ENCODE results near the gene TCF12.

The TCF12 gene

GRCh38 chr15:57280464-57280863, 362.0 kb downstream of the TCF12 start:
- no peak for DNase-seq

- DNase-seq = no peak
These were observed 362.9 kb downstream of the TCF12 start for GRCh38 chr15:57281321-57281720.

- no peak for DNase-seq
These were observed 364.2 kb downstream of the TCF12 start for GRCh38 chr15:57282686-57283085.

- no peak for DNase-seq
These were observed 365.5 kb downstream of the TCF12 start for GRCh38 chr15:57283774-57284503.

- no peak for DNase-seq
These were observed 366.1 kb downstream of the TCF12 start for GRCh38 chr15:57284535-57284934.

GRCh38 chr15:57285386-57285785, 366.9 kb downstream of the TCF12 start:
- no peak for DNase-seq

- no peak for DNase-seq
These were observed 368.1 kb downstream of the TCF12 start for GRCh38 chr15:57286446-57287122.

- no peak for DNase-seq
These were observed 368.7 kb downstream of the TCF12 start for GRCh38 chr15:57287123-57287521.

GRCh38 chr15:57288926-57289580, 370.6 kb downstream of the TCF12 start:
- DNase-seq = no peak

- no peak for DNase-seq
These were observed 371.7 kb downstream of the TCF12 start for GRCh38 chr15:57290187-57290586.

GRCh38 chr15:57290826-57291225, 372.4 kb downstream of the TCF12 start:
- no peak for DNase-seq

- DNase-seq = no peak
These were observed 378.2 kb downstream of the TCF12 start for GRCh38 chr15:57296473-57297162.

- no peak for DNase-seq
These were observed 378.7 kb downstream of the TCF12 start for GRCh38 chr15:57297163-57297593.

GRCh38 chr15:57297630-57298029, 379.2 kb downstream of the TCF12 start:
- DNase-seq = no peak

GRCh38 chr15:57298204-57298603, 379.8 kb downstream of the TCF12 start:
- DNase-seq = no peak

- no peak for DNase-seq
These were observed 380.6 kb downstream of the TCF12 start for GRCh38 chr15:57298843-57299550.

- no peak for DNase-seq
These were observed 382.9 kb downstream of the TCF12 start for GRCh38 chr15:57301307-57301706.

- no peak for DNase-seq
These were observed 384.3 kb downstream of the TCF12 start for GRCh38 chr15:57302640-57303257.

GRCh38 chr15:57305009-57305408, 386.6 kb downstream of the TCF12 start:
- DNase-seq = no peak

- peak; percentile 58 for DNase-seq
These were observed 387.9 kb downstream of the TCF12 start for GRCh38 chr15:57306161-57306943.

- DNase-seq = no peak
These were observed 388.5 kb downstream of the TCF12 start for GRCh38 chr15:57306944-57307411.

Measured in NCI-H226 (cell line).